GM20431 (cell line): ENCODE results near the gene AKR7A2.

ENCODE experiments used
- in situ Hi-C: fragments of 300-500 bp; cut with MseI, MboI; formaldehyde crosslinking; loops from one replicate; pipeline ENCODE4 v1.15.0; 2020; ENCODE audit warnings: low sequenced_read_pairs; ENCODE audit not compliant: unreplicated experiment

Gene AKR7A2

GRCh38 chr1:19344372-19344810 is 32.4 kb upstream of the AKR7A2 start:
- in situ Hi-C loops, result loop anchor here (10.0 kb wide), 1 partner anchor 310 kb away; no protein-coding TSS in a partner anchor

- in situ Hi-C loops, result loop anchor here (10.0 kb wide), 1 partner anchor 311 kb away; no protein-coding TSS in a partner anchor
Measured at GRCh38 chr1:19343617-19344350, 31.8 kb upstream of the AKR7A2 start.

GRCh38 chr1:19342894-19343616 is 31.1 kb upstream of the AKR7A2 start:
- in situ Hi-C loops, result loop anchor here (10.0 kb wide), 1 partner anchor 312 kb away; no protein-coding TSS in a partner anchor

GRCh38 chr1:19342062-19342750 is 30.3 kb upstream of the AKR7A2 start:
- in situ Hi-C loops, result loop anchor here (10.0 kb wide), 1 partner anchor 313 kb away; no protein-coding TSS in a partner anchor

- in situ Hi-C loops, result loop anchor here (10.0 kb wide), 1 partner anchor 313 kb away; no protein-coding TSS in a partner anchor
Measured at GRCh38 chr1:19341201-19342061, 29.5 kb upstream of the AKR7A2 start.

- in situ Hi-C loops, result loop anchor here (10.0 kb wide), 1 partner anchor 314 kb away; no protein-coding TSS in a partner anchor
Measured at GRCh38 chr1:19340387-19340937, 28.5 kb upstream of the AKR7A2 start.

- in situ Hi-C loops, result no loop called here
Measured at GRCh38 chr1:19339214-19339861, 27.4 kb upstream of the AKR7A2 start.

GRCh38 chr1:19338323-19338762 is 26.4 kb upstream of the AKR7A2 start:
- in situ Hi-C loops, result no loop called here

- in situ Hi-C loops, result no loop called here
Measured at GRCh38 chr1:19337289-19337688, 25.3 kb upstream of the AKR7A2 start.

- in situ Hi-C loops, result no loop called here
Measured at GRCh38 chr1:19336543-19336942, 24.6 kb upstream of the AKR7A2 start.

- in situ Hi-C loops, result no loop called here
Measured at GRCh38 chr1:19333587-19334354, 21.8 kb upstream of the AKR7A2 start.

GRCh38 chr1:19332832-19333231 is 20.9 kb upstream of the AKR7A2 start:
- in situ Hi-C loops, result no loop called here

- in situ Hi-C loops, result no loop called here
Measured at GRCh38 chr1:19331262-19331878, 19.4 kb upstream of the AKR7A2 start.

GRCh38 chr1:19330449-19331135 is 18.6 kb upstream of the AKR7A2 start:
- in situ Hi-C loops, result no loop called here

GRCh38 chr1:19329611-19330010 is 17.7 kb upstream of the AKR7A2 start:
- in situ Hi-C loops, result no loop called here

GRCh38 chr1:19329188-19329587 is 17.2 kb upstream of the AKR7A2 start:
- in situ Hi-C loops, result no loop called here

- in situ Hi-C loops, result no loop called here
Measured at GRCh38 chr1:19328486-19328885, 16.5 kb upstream of the AKR7A2 start.
